8988T (cell line): ENCODE results near the gene ZBTB6.
"Not testable (repeated sequence)": the region's sequence is repeated elsewhere in the genome, so short reads cannot be mapped to it uniquely, and the experiment has no call there.

ENCODE experiments used
- DNase-seq: peaks from one replicate; pipeline ENCODE4 v3.0.0; 2011

The ZBTB6 gene

GRCh38 chr9:122922713-122923112 lies 9.6 kb upstream of the ZBTB6 start:
- DNase-seq = no peak

DNA sequence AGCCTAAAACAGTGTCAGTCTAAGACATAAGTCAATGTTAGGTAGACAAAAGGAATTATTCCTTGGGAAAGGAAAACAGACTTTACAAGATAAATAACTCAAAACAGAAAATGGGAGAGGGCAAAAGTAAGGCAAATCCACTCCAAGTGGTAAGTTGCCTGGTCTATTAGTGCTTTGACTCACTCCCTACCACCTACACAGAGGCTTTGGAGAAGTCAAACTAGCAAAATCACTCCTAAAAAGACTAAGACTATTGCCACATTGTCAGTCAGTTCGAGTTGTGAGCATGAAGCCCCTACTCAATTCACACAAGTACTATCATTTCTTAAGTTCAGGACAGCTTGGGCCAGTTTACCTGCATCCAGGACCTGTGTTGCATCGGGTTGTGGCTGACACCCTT lies 5.2 kb upstream of the ZBTB6 start:
- DNase-seq = no peak

DNA sequence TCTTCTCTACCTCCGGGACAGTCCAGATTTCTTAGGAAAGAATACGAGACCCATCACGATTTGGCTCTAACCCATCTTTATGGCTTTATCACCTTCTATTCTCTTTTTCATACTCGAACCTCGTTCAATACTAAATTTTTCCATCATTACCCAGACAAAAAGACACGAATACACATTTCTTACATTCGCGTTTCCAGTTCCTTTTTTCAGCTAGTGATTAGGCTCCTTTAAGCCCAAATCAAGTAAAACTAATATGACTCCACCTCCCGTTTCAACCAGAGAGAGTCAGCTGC lies 506 bp downstream of the ZBTB6 start:
- DNase-seq = no peak

DNA sequence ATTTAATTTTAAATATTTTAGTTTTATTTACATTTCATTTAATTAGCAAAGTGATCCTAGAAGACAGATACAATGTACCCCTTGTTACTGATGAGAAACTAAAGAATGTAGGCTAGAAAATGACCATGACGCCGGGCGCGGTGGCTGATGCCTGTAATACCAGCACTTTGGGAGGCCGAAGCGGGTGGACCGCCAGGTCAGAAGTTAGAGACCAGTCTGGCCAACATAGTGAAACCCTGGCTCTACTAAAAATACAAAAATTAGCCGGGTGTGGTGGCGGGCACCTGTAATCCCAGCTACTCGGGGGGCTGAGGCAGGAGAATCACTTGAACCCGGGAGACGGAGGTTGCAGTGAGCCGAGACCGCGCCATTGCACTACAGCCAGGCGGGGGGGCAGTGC lies 7.0 kb downstream of the ZBTB6 start:
- not testable (repeated sequence) for DNase-seq

DNA sequence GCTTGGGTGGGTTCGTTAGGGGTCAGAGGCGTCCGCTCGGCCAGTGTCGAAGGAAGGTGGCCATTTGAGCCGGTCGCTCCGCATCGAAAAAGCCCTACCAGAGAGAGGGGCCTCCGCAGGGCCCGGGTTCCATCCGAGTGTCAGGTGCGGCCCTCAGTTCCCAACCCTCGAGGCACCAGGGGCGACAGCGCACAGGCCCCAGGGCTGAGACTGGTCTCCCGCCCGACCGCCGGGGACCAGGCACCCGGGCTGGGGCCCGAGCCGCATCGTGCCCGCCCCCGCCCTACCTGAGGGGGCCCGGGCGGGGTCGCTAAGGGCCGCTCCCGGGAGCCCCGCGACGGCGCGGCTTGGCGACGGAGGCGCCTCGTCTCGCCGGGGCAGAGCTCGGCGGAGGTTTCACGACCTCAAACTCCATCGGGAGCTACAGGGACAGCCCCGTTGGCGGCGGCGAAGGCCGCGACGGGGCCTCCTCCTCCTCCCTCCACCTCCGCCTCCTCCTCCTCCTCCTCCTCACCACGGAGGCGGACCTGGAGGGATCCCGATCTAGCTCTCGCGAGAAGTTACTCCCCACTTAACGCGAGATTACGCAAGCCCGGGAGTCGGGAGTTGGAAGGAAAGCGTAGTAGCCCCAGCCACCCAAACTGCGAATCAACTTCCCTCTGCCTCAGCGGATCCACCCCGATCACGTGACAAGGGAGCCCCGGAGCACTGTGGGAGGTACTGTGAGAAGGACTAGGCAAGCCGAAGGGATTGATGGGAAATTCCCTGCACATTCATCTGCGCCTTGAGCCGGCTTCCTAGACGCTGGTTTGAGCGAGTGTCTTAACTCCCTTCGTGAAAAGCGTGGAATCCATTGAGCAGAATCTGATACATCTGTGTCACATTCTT lies 8.1 kb downstream of the ZBTB6 start, which contains the start of gene RC3H2:
Gene RC3H2 (minus strand): TSS at position 537 of the 888 bp plus-strand sequence. CDS start 7,850 bp downstream, outside the sequence.
- DNase-seq = peak; percentile 54

DNA sequence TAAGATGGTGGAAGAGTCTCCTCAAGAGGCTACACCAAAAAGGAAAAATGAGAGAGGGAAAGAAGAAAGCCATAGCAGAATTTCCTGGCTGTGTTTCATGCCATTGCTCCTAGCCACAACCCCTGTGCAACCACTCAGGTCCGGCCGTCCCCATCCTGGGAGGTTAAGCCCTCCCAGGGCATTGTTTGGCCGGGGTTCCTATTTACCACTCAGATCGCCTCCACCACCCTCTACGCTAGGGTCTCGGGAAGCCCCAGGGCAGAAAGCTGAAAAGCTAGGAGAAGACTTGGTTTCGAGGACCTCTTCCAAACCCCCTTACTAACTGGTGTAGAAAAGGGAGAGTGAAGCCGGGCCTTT lies 8.7 kb downstream of the ZBTB6 start:
- DNase-seq = no peak

- no peak for DNase-seq
Measured at GRCh38 chr9:122900791-122901190, 12.3 kb downstream of the ZBTB6 start.

DNA sequence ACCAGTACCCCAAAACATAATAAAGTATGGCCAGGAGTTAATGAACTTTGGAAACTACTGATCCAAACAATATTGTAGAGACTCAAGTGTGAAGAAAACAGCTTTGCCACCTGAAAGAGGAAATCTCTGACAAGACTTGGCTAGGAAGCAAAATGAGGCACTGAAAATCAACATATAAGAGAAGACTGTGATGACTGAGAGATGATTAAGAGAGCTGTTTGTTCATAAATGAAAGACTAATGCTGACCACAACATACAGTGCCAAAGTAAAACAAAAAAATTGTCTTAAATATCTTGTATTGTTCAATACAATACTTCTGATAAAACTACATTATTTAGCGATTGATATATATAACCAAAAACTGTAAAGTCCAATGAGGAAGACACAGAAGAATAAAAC lies 15.2 kb downstream of the ZBTB6 start:
- no peak for DNase-seq

DNA sequence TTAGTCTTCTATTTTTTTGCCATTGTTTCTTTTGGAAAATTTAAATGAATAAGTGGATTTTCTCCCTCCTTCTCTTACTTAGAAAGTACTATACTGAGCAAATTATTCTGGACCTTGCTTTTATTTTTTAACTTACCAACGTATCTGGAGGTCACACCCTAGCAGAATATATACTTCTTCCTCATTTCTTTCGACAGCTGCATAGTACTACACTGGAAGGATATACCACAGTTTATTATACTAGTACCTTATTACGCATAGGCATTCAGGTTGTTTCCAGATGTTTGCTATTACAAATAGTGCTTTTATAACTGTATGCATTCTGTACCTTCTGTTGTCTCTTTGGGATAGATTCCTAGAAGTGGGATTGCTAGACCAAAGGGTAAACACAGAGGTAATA lies 24.6 kb downstream of the ZBTB6 start:
- no peak for DNase-seq

DNA sequence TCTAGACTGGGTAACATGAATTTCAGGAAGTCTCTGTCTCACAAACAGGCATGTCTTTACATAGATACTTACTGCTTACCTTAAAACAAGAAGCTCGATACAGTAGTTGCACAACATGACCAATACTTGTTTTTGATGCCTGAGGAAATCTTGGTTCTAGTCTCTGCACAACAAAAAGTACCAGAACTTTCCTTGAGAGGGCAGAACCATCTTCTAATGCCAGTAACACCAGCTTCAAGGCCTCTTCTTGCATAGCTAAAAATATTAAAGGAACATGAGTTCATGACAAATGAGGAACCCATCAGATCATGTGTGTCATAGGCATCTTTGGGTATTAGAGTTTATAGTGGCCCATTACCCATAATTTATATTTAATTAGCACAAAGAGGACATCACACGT lies 30.0 kb downstream of the ZBTB6 start:
- no peak for DNase-seq

DNA sequence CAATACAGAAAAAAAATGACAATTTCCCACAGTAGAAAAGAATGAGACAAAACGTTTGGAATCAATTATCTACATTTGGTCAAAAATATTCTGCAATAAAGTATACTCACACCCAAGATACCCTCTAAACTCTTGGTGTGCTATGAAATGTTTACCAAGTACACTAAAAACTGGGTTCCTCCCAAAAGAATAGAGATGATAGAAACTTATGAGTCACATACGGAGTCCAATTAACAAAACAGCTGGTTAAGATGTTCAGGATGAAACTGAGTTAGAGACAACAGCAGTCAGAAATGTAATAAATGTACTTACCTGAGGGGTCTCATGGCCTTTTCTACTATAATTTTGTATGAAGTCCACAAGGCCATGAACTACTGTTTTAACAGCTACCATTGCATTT lies 33.7 kb downstream of the ZBTB6 start:
- DNase-seq = no peak

DNA sequence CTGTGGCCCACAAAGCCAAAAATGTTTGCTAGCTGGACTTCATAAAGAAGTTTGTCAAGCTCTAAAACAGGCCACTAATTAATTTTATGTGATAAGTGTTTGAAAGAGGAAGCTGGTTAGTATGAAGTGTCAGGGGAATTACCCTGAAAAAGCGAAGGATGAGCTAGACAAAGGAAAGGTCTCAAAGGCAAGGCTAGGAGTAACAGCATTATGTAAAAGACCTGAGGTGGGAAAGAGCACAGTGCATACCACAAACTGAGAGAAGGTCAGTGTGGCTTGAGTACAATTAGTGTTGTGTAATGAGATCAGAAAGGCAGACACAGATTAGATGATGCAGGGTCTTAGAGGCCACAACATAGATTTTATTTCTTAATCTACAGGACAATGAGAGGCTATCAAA lies 37.6 kb downstream of the ZBTB6 start:
- DNase-seq = no peak

DNA sequence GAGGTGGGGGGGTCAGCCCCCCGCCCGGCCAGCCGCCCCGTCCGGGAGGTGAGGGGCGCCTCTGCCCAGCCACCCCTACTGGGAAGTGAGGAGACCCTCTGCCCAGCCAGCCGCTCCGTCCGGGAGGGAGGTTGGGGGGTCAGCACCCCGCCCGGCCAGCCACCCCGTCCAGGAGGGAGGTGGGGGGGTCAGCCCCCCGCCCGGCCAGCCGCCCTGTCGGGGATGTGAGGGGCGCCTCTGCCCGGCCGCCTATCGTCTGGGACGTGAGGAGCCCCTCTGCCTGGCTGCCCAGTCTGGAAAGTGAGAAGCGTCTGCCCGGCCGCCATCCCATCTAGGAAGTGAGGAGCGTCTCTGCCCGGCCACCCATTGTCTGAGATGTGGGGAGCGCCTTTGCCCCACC lies 45.8 kb downstream of the ZBTB6 start:
- DNase-seq = not testable (repeated sequence)

DNA sequence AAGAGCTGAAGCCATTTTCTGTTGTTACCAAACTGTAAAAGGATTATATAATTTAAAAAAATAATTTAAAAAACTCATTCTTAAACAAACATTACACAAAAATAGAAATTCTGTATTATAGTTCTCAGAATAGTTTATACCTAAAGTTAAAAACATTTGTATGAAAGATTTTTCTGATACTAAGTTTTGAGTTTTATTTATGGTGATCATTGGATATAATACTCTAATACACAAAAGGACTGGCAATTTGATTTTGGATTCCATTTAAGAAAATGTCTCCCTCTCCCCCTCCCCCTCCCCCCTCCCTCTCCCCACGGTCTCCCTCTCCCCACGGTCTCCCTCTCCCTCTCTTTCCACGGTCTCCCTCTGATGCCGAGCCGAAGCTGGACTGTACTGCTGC lies 47.0 kb downstream of the ZBTB6 start:
- no peak for DNase-seq

- no peak for DNase-seq
Measured at GRCh38 chr9:122865300-122865699, 47.8 kb downstream of the ZBTB6 start.

DNA sequence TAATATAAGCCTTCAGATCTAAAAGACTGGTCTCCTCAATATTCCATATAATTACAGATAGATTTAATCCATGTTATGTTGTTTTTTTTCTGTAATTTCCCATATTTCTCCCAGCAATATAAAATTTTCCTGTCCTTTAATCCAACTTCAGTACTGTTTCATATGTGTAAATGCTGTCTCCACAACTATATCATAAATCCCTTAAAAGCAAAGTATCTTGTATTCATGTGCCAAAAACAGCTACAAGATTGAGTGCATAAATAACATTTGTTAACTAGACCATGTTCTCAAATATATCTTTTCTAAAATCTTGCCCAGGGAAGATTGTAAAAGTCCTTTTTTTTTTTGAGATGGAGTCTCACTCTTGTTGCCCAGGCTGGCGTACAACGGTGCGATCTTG lies 49.7 kb downstream of the ZBTB6 start:
- no peak for DNase-seq

DNA sequence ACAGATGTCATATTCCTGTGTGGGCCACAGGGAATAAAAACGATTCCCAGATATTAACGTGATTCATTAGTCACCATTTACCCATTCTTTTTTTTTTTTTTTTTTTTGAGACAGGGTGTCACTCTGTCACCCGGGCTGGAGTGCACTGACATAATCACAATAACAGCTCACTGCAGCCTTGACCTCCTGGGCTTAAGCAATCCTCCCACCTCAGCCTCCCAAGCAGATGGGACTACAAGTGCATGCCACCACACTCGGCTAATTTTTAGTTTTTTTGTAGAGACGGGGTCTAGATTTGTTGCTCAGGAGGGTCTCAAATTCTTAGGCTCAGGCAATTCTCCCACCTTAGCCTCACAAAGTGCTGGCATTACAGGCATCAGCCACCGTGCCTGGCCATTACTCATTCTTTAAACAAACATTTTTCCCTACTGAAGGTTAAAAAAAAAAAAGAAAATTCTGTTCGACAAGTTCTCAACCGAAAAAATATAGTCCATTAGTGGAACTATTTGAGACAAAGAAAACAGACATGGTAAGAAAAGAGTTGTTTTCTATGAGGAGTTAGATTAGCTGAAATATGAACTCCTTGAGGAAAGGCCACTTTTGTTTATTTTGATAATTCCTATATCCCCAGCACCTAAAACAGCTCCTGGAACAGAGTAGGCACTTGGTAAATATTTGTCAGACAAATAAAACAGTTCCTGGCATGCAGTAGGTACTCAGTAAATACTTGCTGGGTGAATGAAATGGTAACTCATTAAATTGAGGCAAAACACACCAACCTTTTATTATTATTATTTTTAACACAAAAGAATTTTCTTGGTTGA lies 52.6 kb downstream of the ZBTB6 start:
- DNase-seq = no peak
